Caco-2 (cell line): ENCODE data around the gene KRTAP4-1. TPM values are rescaled to one million over a fixed set of nuclear protein-coding genes. Genes with fewer than 3 reads are reported as not detected.

ENCODE experiments used
- BruUV-seq: library from RNA; stranded (reverse); fragments of 400-500 nt; replicated peaks from 2 replicates; lab custom pipeline; 2021; lab: Mats Ljungman, UMichigan
- CTCF ChIA-PET: fragments of 300-600 bp; sonication (Branson Sonifier 250); formaldehyde crosslinking; loops from one replicate; lab custom pipeline; 2022; ENCODE audit warnings: antibody characterized with exemption; lab: Charles Lee
- POLR2A ChIA-PET: fragments of 300-600 bp; sonication (Branson Sonifier 250); formaldehyde crosslinking; loops from one replicate; lab custom pipeline; 2022; ENCODE audit warnings: antibody characterized with exemption; lab: Charles Lee
- DNase-seq, 2 experiments: peaks; one replicate each; pipeline versions ENCODE4 v3.0.0 to v3.0.0-alpha.2; 2020 to 2022
- H3K27me3 ChIP-seq: replicated peaks from 2 replicates; pipeline ENCODE4 v1.6.0; 2011; ENCODE audit warnings: low read length; ENCODE audit not compliant: control insufficient read depth, insufficient read depth
- H3K36me3 ChIP-seq: 2 replicates; pipeline ENCODE4 v1.5.1; 2011; ENCODE audit warnings: low read length; ENCODE audit not compliant: control insufficient read depth, insufficient read depth
- H3K4me1 ChIP-seq: fragments of 250-450 bp; sonication (Bioruptor Pico); 2 replicates; pipeline ENCODE4 v1.5.1; 2020; ENCODE audit warnings: mild to moderate bottlenecking
- H3K4me3 ChIP-seq: 2 replicates; pipeline ENCODE4 v1.5.1; 2011; ENCODE audit warnings: low read depth, mild to moderate bottlenecking, control low read depth, low read length
- H3K9me3 ChIP-seq: fragments of 250-450 bp; sonication (Bioruptor Pico); 2 replicates; pipeline ENCODE4 v1.5.1; 2020; ENCODE audit warnings: mild to moderate bottlenecking, moderate library complexity
- H3K27ac Mint-ChIP-seq: one replicate; pipeline ENCODE4 v1.8.0; 2022; ENCODE audit warnings: mixed read lengths; ENCODE audit not compliant: unreplicated experiment
- H3K27me3 Mint-ChIP-seq: one replicate; pipeline ENCODE4 v1.8.0; 2022; ENCODE audit warnings: mixed read lengths; ENCODE audit not compliant: insufficient read depth, unreplicated experiment
- H3K36me3 Mint-ChIP-seq: one replicate; pipeline ENCODE4 v1.8.0; 2022; ENCODE audit warnings: mild to moderate bottlenecking, mixed read lengths; ENCODE audit not compliant: insufficient read depth, unreplicated experiment
- H3K4me1 Mint-ChIP-seq: one replicate; pipeline ENCODE4 v1.8.0; 2022; ENCODE audit warnings: low read depth, mixed read lengths; ENCODE audit not compliant: unreplicated experiment
- H3K4me3 Mint-ChIP-seq: one replicate; pipeline ENCODE4 v1.8.0; 2022; ENCODE audit warnings: mild to moderate bottlenecking, moderate library complexity, mixed read lengths; ENCODE audit not compliant: unreplicated experiment
- H3K9me3 Mint-ChIP-seq: one replicate; pipeline ENCODE4 v1.8.0; 2022; ENCODE audit warnings: mixed read lengths; ENCODE audit not compliant: unreplicated experiment
- CTCF ChIP-seq, 2 experiments: fragments of 200-600 bp in 1 of 2; IDR thresholded peaks; 1 replicate in 1 of 2; 2 replicates in 1 of 2; pipeline versions ENCODE4 v1.5.1 to v1.8.0; 2011 to 2022; ENCODE audit warnings: antibody characterized with exemption in 1 of 2, control low read depth in 1 of 2, inconsistent platforms in 1 of 2, low read depth in 1 of 2, low read length in 1 of 2, mild to moderate bottlenecking in 1 of 2, moderate library complexity in 1 of 2; ENCODE audit not compliant: insufficient read depth in 1 of 2, severe bottlenecking in 1 of 2, unreplicated experiment in 1 of 2
- intact Hi-C: fragments of 100-400 bp; cut with micrococcal nuclease; formaldehyde crosslinking; loops from one replicate; pipeline ENCODE4 v1.10.0; 2022; ENCODE audit not compliant: unreplicated experiment
- total RNA-seq: library from RNA; stranded (reverse); gene quantifications from 2 replicates; pipeline ENCODE4 v1.2.3, GENCODE V29; 2022

Gene KRTAP4-1
- total RNA-seq, 1 experiment from 2014 or later = not detected

DNA sequence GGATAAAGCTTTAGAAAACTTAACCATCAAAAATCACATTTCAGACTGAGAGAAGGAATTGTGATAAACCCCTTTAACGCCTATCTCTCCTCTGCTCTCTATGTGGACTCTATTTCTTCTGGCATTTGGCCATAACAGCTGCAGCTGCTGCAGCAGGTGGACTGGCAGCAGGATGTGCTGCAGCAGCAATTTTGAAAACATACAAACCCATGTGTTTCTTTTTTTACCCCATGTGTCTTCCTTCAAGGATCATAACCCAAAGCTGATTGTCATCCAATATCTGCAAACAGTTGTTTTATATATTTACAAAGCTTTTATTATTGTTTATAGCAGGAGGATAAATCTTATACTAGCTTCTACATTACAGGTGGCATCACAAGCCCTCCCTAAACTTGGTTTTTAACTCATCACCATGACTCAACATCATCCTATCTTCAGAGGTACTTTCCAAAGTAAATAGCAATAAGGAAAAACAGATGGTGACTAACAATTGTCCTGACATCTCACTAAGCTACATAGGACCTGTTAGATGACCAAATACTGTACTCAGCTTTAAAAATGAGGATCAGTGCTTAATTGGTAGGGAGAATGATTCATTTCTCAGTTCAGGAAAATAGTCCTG lies 27.2 kb upstream of the KRTAP4-1 start:
- H3K9me3 ChIP-seq = peaks cover 4% of the 10 kb centered on the region; the same call in 1 of the 2 replicates
- no peaks in the 10 kb centered on the region for H3K36me3 ChIP-seq
- H3K4me1 ChIP-seq = no peaks in the 10 kb centered on the region
- ChIA-PET POLR2A (no interaction called here), CTCF (no interaction called here)
- no peak overlapping the region for H3K27ac Mint-ChIP-seq
- intact Hi-C loops = no loop called here
- TF ChIP-seq CTCF (IDR thresholded peaks at IDR 0.05; ENCODE audit: insufficient read depth in 1 of 2, low read depth in 1 of 2, low read length in 1 of 2, severe bottlenecking in 1 of 2, unreplicated experiment in 1 of 2) = no peak
- H3K36me3 Mint-ChIP-seq = no peaks in the 10 kb centered on the region
- DNase-seq = no peak
- no peaks in the 10 kb centered on the region for H3K4me1 Mint-ChIP-seq
- no peak overlapping the region for H3K4me3 Mint-ChIP-seq
- no peaks in the 10 kb centered on the region for H3K27me3 ChIP-seq
- H3K27me3 Mint-ChIP-seq = no peaks in the 10 kb centered on the region
- no peaks in the 10 kb centered on the region for H3K9me3 Mint-ChIP-seq
- H3K4me3 ChIP-seq = no peak overlapping the region
- no TSS peak for BruUV-seq

- H3K4me1 ChIP-seq = no peaks in the 10 kb centered on the region
- POLR2A ChIA-PET = no interaction called here
- H3K4me3 ChIP-seq = no peak overlapping the region
- TF ChIP-seq CTCF (IDR thresholded peaks at IDR 0.05; ENCODE audit: insufficient read depth in 1 of 2, low read depth in 1 of 2, low read length in 1 of 2, severe bottlenecking in 1 of 2, unreplicated experiment in 1 of 2) = no peak
- Mint-ChIP-seq H3K4me1 (no peaks in the 10 kb centered on the region), H3K9me3 (no peaks in the 10 kb centered on the region), H3K4me3 (no peak overlapping the region), H3K27ac (no peak overlapping the region), H3K27me3 (no peaks in the 10 kb centered on the region), H3K36me3 (no peaks in the 10 kb centered on the region)
- no TSS peak for BruUV-seq
- H3K36me3 ChIP-seq = no peaks in the 10 kb centered on the region
- no peak for DNase-seq
- intact Hi-C loops = no loop called here
- H3K9me3 ChIP-seq = no peaks in the 10 kb centered on the region; the same call in 1 of the 2 replicates
- CTCF ChIA-PET = no interaction called here
- no peaks in the 10 kb centered on the region for H3K27me3 ChIP-seq
These were observed 14.8 kb upstream of the KRTAP4-1 start for GRCh38 chr17:41199421-41200078.

DNA sequence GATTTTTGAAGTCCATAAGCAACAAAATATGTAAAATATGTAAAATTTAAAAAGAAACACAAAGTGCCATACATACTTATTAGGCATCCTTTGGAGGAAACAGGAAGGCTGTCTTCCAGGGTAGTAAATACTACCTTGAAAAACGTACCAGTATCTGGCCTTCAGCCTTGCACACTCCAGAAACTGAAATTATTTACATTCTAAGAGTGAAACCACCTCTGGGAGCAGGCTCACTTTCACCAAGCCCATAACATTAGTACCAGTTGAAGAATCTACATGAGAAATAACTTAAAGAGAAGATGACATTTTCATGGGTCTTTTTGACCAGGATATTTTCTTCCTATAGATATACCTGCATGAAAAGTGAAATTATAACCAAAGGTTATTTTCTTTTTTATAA lies 11.4 kb upstream of the KRTAP4-1 start:
- BruUV-seq = no TSS peak
- Histone ChIP-seq H3K4me3 (no peak overlapping the region), H3K36me3 (no peaks in the 10 kb centered on the region), H3K27me3 (no peaks in the 10 kb centered on the region), H3K9me3 (no peaks in the 10 kb centered on the region; the same call in 1 of the 2 replicates), H3K4me1 (peaks cover 4% of the 10 kb centered on the region; the same call in 1 of the 2 replicates)
- no peak for TF ChIP-seq CTCF (IDR thresholded peaks at IDR 0.05; ENCODE audit: insufficient read depth in 1 of 2, low read depth in 1 of 2, low read length in 1 of 2, severe bottlenecking in 1 of 2, unreplicated experiment in 1 of 2)
- Mint-ChIP-seq H3K27me3 (no peaks in the 10 kb centered on the region), H3K36me3 (no peaks in the 10 kb centered on the region), H3K9me3 (no peaks in the 10 kb centered on the region), H3K4me3 (no peak overlapping the region), H3K27ac (no peak overlapping the region), H3K4me1 (no peaks in the 10 kb centered on the region)
- CTCF ChIA-PET = interaction anchor here (0.7 kb wide), 1 partner anchor 292 kb away, joined by 3 read pairs; no protein-coding TSS in a partner anchor
- no peak for DNase-seq
- intact Hi-C loops = no loop called here
- POLR2A ChIA-PET = no interaction called here
